Testis (tissue), 3 donors: ENCODE measurements around the gene DBX2. TPM values are rescaled to one million over a fixed set of nuclear protein-coding genes. Genes with fewer than 3 reads are reported as not detected.
"Not testable (repeated sequence)": the region's sequence is repeated elsewhere in the genome, so short reads cannot be mapped to it uniquely, and the experiment has no call there.

Source experiments
- DNase-seq: peaks from one replicate; pipeline ENCODE4 v3.0.0-alpha.2; 2019
- H3K27ac ChIP-seq, 2 donors: fragments of 200-600 bp; sonication (generic); one replicate each; pipeline ENCODE4 v1.5.1; 2019
- H3K27me3 ChIP-seq: fragments of 200-600 bp; sonication (generic); one replicate; pipeline ENCODE4 v1.5.1; 2019
- H3K36me3 ChIP-seq: fragments of 200-600 bp; sonication (generic); one replicate; pipeline ENCODE4 v1.5.1; 2017; ENCODE audit warnings: low read depth; ENCODE audit errors: missing control alignments
- H3K4me1 ChIP-seq: fragments of 200-600 bp; sonication (generic); one replicate; pipeline ENCODE4 v1.5.1; 2019
- H3K4me3 ChIP-seq, 2 donors: fragments of 200-600 bp; sonication (generic); one replicate each; pipeline ENCODE4 v1.5.1; 2017 to 2019
- H3K9me3 ChIP-seq: fragments of 200-600 bp; sonication (generic); one replicate; pipeline ENCODE4 v1.5.1; 2017
- POLR2A ChIP-seq: fragments of 450-650 bp; IDR thresholded peaks from one replicate; pipeline ENCODE4 v1.6.1; 2017; ENCODE audit warnings: antibody characterized with exemption, mild to moderate bottlenecking, moderate library complexity
- WGBS, 2 donors: methylation state at CpG; one replicate each; pipeline ENCODE4 v1.1.5; 2018; 5-methylcytosine and 5-hydroxymethylcytosine counted together
- intact Hi-C: fragments of 100-400 bp; cut with DNase I; formaldehyde crosslinking; loops from one replicate; pipeline ENCODE4 v1.15.1; 2023; ENCODE audit warnings: low total_unique reads
- polyA plus RNA-seq: library from polyadenylated mRNA; stranded (reverse); fragments of 350-450 nt; fragmentation: Illumina TruSeq; extraction: RNeasy Lipid Tissue Mini Kit (QIAGEN cat#74804); gene quantifications from one replicate; pipeline ENCODE4 v1.2.3, GENCODE V29; 2014; ENCODE audit warnings: low read depth, low replicate concordance; ENCODE audit not compliant: insufficient read depth
- total RNA-seq, 2 donors: library from RNA; depleted of rRNA; stranded (reverse); fragments of >200 nt; gene quantifications; one replicate each; pipeline ENCODE4 v1.2.3, GENCODE V29; 2016
- TF ChIP-seq, protein P1 (sequence below), 3 experiments: fragments of 450-650 bp in 2 of 3; fragments of 200-600 bp in 1 of 3; sonication (generic) in 1 of 3; IDR thresholded peaks; one replicate each; pipeline ENCODE4 v1.5.1; 2016 to 2019; ENCODE audit warnings: antibody characterized with exemption in 3 of 3, mild to moderate bottlenecking in 2 of 3, moderate library complexity in 1 of 3

DBX2 gene
- total and polyA plus RNA-seq, 3 donors from 2014 or later: 1.1 to 2.8 (median 2.5) TPM

DNA sequence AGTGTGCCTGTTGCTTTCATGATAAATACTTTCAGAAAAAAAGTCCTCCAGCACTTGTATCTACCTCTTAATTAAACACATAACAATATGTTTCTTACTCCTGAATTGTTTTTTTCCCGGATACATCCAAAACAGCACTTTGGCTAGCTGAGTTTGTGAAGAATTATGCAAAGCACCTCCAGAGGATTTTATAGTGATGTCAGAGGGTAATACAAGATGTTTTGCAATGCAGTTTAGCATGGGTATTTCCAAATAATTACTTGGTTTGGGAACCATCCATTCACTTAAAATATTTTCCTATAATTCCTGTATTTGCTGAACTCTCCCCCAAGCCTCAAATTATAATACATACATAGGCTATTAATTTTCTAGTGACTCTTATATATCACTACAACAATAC is 37.7 kb upstream of the DBX2 start:
- Histone ChIP-seq H3K4me1 (no peaks in the 10 kb centered on the region), H3K4me3 (no peak overlapping the region), H3K27me3 (no peaks in the 10 kb centered on the region), H3K36me3 (no peaks in the 10 kb centered on the region), H3K27ac (no peak overlapping the region), H3K9me3 (no peaks in the 10 kb centered on the region)
- TF ChIP-seq, protein P1, sequence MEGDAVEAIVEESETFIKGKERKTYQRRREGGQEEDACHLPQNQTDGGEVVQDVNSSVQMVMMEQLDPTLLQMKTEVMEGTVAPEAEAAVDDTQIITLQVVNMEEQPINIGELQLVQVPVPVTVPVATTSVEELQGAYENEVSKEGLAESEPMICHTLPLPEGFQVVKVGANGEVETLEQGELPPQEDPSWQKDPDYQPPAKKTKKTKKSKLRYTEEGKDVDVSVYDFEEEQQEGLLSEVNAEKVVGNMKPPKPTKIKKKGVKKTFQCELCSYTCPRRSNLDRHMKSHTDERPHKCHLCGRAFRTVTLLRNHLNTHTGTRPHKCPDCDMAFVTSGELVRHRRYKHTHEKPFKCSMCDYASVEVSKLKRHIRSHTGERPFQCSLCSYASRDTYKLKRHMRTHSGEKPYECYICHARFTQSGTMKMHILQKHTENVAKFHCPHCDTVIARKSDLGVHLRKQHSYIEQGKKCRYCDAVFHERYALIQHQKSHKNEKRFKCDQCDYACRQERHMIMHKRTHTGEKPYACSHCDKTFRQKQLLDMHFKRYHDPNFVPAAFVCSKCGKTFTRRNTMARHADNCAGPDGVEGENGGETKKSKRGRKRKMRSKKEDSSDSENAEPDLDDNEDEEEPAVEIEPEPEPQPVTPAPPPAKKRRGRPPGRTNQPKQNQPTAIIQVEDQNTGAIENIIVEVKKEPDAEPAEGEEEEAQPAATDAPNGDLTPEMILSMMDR (IDR thresholded peaks at IDR 0.05): no peak
- TF ChIP-seq POLR2A: no peak
- intact Hi-C loops: no loop called here
- DNase-seq: no peak
- 91 to 97% methylated on average over 1 of the region's 1 CpG for WGBS, 2 donors

DNA sequence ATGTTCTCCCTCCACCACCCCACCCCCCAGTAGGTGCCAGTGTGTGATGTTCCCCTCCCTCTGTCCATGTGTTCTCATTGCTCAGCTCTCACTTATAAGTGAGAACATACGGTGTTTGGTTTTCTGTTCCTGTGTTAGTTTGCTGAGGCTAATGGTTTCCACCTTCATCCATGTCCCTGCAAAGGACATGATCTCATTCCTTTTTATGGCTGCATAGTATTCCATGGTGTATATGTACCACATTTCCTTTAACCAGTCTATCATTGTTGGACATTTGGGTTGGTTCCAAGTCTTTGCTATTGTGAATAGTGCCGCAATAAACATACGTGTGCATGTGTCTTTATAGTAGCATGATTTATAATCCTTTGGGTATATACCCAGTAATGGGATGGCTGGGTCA is 33.3 kb upstream of the DBX2 start:
- H3K27me3 ChIP-seq, H3K27ac ChIP-seq, intact Hi-C loops, H3K36me3 ChIP-seq, H3K9me3 ChIP-seq, H3K4me1 ChIP-seq, H3K4me3 ChIP-seq, DNase-seq: not testable (repeated sequence)
- WGBS, 2 donors: 93 to 95% methylated on average over 3 of the region's 3 CpGs

DNA sequence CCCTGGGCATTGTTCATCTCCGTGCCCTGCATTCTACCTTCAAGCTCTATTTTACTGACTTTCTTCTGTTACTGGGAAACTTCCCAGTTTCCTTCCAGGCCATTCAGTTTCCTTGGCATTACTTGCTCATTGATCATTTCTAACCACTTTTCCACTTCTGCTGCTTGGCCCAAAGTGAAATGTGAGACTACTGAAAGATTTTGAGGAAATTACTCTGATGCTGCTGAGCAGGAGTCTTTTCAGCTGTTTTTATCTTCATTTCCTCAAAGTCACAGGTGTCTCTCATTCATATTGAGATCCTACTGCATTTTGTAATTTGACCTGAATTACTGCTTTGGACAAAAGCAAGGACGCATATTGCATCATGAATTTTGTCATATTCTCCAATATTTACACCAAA is 26.4 kb upstream of the DBX2 start:
- no peak for DNase-seq
- H3K36me3 ChIP-seq: no peaks in the 10 kb centered on the region
- H3K4me3 ChIP-seq: no peak overlapping the region
- TF ChIP-seq, protein P1 (IDR thresholded peaks at IDR 0.05): no peak
- TF ChIP-seq POLR2A: no peak
- no peaks in the 10 kb centered on the region for H3K9me3 ChIP-seq
- H3K27me3 ChIP-seq: no peaks in the 10 kb centered on the region
- H3K4me1 ChIP-seq: no peaks in the 10 kb centered on the region
- 70 to 80% methylated on average over 2 of the region's 2 CpGs for WGBS, 2 donors
- H3K27ac ChIP-seq: no peak overlapping the region
- intact Hi-C loops: no loop called here

- Histone ChIP-seq H3K36me3 (no peaks in the 10 kb centered on the region), H3K4me3 (no peak overlapping the region), H3K27ac (no peak overlapping the region), H3K4me1 (no peaks in the 10 kb centered on the region), H3K27me3 (no peaks in the 10 kb centered on the region), H3K9me3 (no peaks in the 10 kb centered on the region)
- TF ChIP-seq, protein P1 (IDR thresholded peaks at IDR 0.05): no peak
- TF ChIP-seq POLR2A: no peak
- WGBS, 2 donors: 45 to 54% methylated on average over 3 of the region's 3 CpGs
- intact Hi-C loops: no loop called here
- DNase-seq: no peak
Measured at GRCh38 chr12:45076417-45077026, 25.6 kb upstream of the DBX2 start.

DNA sequence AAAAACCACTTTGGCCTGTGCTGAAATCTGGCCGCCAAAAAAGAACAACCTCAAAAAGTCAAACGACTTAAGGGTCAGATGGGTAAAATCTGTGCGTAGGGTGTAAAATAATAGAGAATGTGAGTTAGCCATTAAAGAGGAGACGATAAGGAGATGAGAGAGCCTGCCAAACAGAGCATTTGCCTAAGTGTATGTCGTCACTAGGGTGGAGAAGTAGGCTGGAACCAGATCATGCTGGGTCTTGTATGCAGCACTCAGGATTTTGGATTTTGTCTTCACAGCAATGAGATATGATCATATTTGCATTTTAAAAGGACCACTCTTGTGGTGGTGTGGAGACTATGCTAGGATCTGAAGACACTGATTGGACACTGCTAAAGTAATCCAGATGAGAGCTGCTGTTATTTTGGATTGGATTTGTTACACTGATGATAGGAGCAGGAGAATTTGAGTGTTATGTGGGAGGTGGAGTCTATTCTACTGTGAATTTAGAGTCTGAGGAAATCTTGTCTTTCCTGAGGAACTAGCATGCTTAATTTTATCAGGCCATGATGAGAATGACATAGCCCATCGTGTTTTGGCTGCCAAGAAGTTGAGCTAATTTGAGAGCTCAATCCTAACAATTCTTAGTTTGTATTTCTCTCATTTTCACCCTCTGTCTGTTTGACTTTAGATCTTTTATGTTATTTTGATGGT is 24.8 kb upstream of the DBX2 start:
- no peak overlapping the region for H3K27ac ChIP-seq
- no peaks in the 10 kb centered on the region for H3K9me3 ChIP-seq
- DNase-seq: no peak
- H3K27me3 ChIP-seq: no peaks in the 10 kb centered on the region
- TF ChIP-seq, protein P1 (IDR thresholded peaks at IDR 0.05): no peak
- TF ChIP-seq POLR2A: no peak
- WGBS, 2 donors: 51 to 69% methylated on average over 6 of the region's 6 CpGs
- no peaks in the 10 kb centered on the region for H3K36me3 ChIP-seq
- no peak overlapping the region for H3K4me3 ChIP-seq
- intact Hi-C loops: no loop called here
- no peaks in the 10 kb centered on the region for H3K4me1 ChIP-seq
